Measurements from ENCODE around the gene NDUFA5.
"Not testable (repeated sequence)": the region's sequence is repeated elsewhere in the genome, so short reads cannot be mapped to it uniquely, and the experiment has no call there.

NDUFA5 gene

GRCh38 chr7:123534383-123535260 lies 23.0 kb downstream of the NDUFA5 start, which contains the start of gene IQUB:
IQUB (minus strand) TSS chr7:123534595; CDS start chr7:123512340, 22,255 bp downstream.
- Histone ChIP-seq H3K9me3 (ENCODE audit: insufficient read depth, low read length) (no peaks in the 10 kb centered on the region), H3K4me2 (ENCODE audit: low read length) (peak within 1 kb of the TSS; percentile 73), H3K36me3 (replicated peaks; ENCODE audit: low read depth, low read length) (peaks cover 3% of the 10 kb centered on the region), H4K20me1 (ENCODE audit: insufficient read depth, low read length) (no peaks in the 10 kb centered on the region), H2AFZ (ENCODE audit: low read depth, low read length) (peak within 1 kb of the TSS; percentile 92), H3K9ac (ENCODE audit: low read length) (peak within 1 kb of the TSS; percentile 72), H3K79me2 (ENCODE audit: low read length) (no peaks in the 10 kb centered on the region), H3K27me3 (ENCODE audit: low read depth, low read length) (no peaks in the 10 kb centered on the region), H3K27ac (ENCODE audit: low read length) (peak within 1 kb of the TSS; percentile 54), H3K4me1 (ENCODE audit: low read length) (peaks cover 22% of the 10 kb centered on the region), H3K4me3 (ENCODE audit: low read length) (peak within 1 kb of the TSS; percentile 81)
- no peak for TF ChIP-seq EZH2phosphoT487 (IDR thresholded peaks at IDR 0.05; ENCODE audit: low read depth)
- TF ChIP-seq CTCF (IDR thresholded peaks at IDR 0.05; ENCODE audit: low read depth, low read length) = no peak

GRCh38 chr7:123533929-123534382 lies 23.7 kb downstream of the NDUFA5 start:
- TF ChIP-seq CTCF (IDR thresholded peaks at IDR 0.05; ENCODE audit: low read depth, low read length) (no peak), EZH2phosphoT487 (IDR thresholded peaks at IDR 0.05; ENCODE audit: low read depth) (no peak)
- H3K4me1 ChIP-seq (ENCODE audit: low read length) = peaks cover 15% of the 10 kb centered on the region
- H3K36me3 ChIP-seq (replicated peaks; ENCODE audit: low read depth, low read length) = peaks cover 1% of the 10 kb centered on the region
- peak overlapping the region; percentile 26; the same call in 1 of the 2 replicates for H3K9ac ChIP-seq (ENCODE audit: low read length)
- no peak overlapping the region for H3K27ac ChIP-seq (ENCODE audit: low read length)
- no peaks in the 10 kb centered on the region for H4K20me1 ChIP-seq (ENCODE audit: insufficient read depth, low read length)
- no peaks in the 10 kb centered on the region for H3K79me2 ChIP-seq (ENCODE audit: low read length)
- peak overlapping the region; percentile 81 for H3K4me3 ChIP-seq (ENCODE audit: low read length)
- H2AFZ ChIP-seq (ENCODE audit: low read depth, low read length) = peak overlapping the region; percentile 92
- peak overlapping the region; percentile 73 for H3K4me2 ChIP-seq (ENCODE audit: low read length)
- H3K27me3 ChIP-seq (ENCODE audit: low read depth, low read length) = no peaks in the 10 kb centered on the region
- H3K9me3 ChIP-seq (ENCODE audit: insufficient read depth, low read length) = no peaks in the 10 kb centered on the region

GRCh38 chr7:123533553-123533917 lies 24.1 kb downstream of the NDUFA5 start:
- H3K9me3 ChIP-seq (ENCODE audit: insufficient read depth, low read length) = no peaks in the 10 kb centered on the region
- H3K9ac ChIP-seq (ENCODE audit: low read length) = no peak overlapping the region
- H3K4me3 ChIP-seq (ENCODE audit: low read length) = peak overlapping the region; percentile 81
- no peak overlapping the region for H3K27ac ChIP-seq (ENCODE audit: low read length)
- H3K36me3 ChIP-seq (replicated peaks; ENCODE audit: low read depth, low read length) = no peaks in the 10 kb centered on the region
- no peaks in the 10 kb centered on the region for H3K79me2 ChIP-seq (ENCODE audit: low read length)
- peak overlapping the region; percentile 92; the same call in 1 of the 2 replicates for H2AFZ ChIP-seq (ENCODE audit: low read depth, low read length)
- peak overlapping the region; percentile 73 for H3K4me2 ChIP-seq (ENCODE audit: low read length)
- H4K20me1 ChIP-seq (ENCODE audit: insufficient read depth, low read length) = no peaks in the 10 kb centered on the region
- H3K27me3 ChIP-seq (ENCODE audit: low read depth, low read length) = no peaks in the 10 kb centered on the region
- no peak for TF ChIP-seq CTCF (IDR thresholded peaks at IDR 0.05; ENCODE audit: low read depth, low read length)
- no peak for TF ChIP-seq EZH2phosphoT487 (IDR thresholded peaks at IDR 0.05; ENCODE audit: low read depth)
- peaks cover 11% of the 10 kb centered on the region for H3K4me1 ChIP-seq (ENCODE audit: low read length)

- H3K79me2 ChIP-seq (ENCODE audit: low read length); H2AFZ ChIP-seq (ENCODE audit: low read depth, low read length); H3K4me1 ChIP-seq (ENCODE audit: low read length); H4K20me1 ChIP-seq (ENCODE audit: insufficient read depth, low read length); H3K9ac ChIP-seq (ENCODE audit: low read length); H3K4me3 ChIP-seq (ENCODE audit: low read length); H3K36me3 ChIP-seq (replicated peaks; ENCODE audit: low read depth, low read length); H3K4me2 ChIP-seq (ENCODE audit: low read length); H3K9me3 ChIP-seq (ENCODE audit: insufficient read depth, low read length); H3K27ac ChIP-seq (ENCODE audit: low read length); H3K27me3 ChIP-seq (ENCODE audit: low read depth, low read length): not testable (repeated sequence)
Observed at GRCh38 chr7:123532788-123533552, 24.6 kb downstream of the NDUFA5 start.

GRCh38 chr7:123532343-123532742 lies 25.3 kb downstream of the NDUFA5 start:
- H2AFZ ChIP-seq (ENCODE audit: low read depth, low read length); H3K9me3 ChIP-seq (ENCODE audit: insufficient read depth, low read length); H3K4me1 ChIP-seq (ENCODE audit: low read length); H3K4me2 ChIP-seq (ENCODE audit: low read length); H3K9ac ChIP-seq (ENCODE audit: low read length); H3K27me3 ChIP-seq (ENCODE audit: low read depth, low read length); H3K79me2 ChIP-seq (ENCODE audit: low read length); H3K4me3 ChIP-seq (ENCODE audit: low read length); H3K27ac ChIP-seq (ENCODE audit: low read length); H3K36me3 ChIP-seq (replicated peaks; ENCODE audit: low read depth, low read length); H4K20me1 ChIP-seq (ENCODE audit: insufficient read depth, low read length): not testable (repeated sequence)

- not testable (repeated sequence) for H4K20me1 ChIP-seq (ENCODE audit: insufficient read depth, low read length); H2AFZ ChIP-seq (ENCODE audit: low read depth, low read length); H3K27ac ChIP-seq (ENCODE audit: low read length); H3K4me1 ChIP-seq (ENCODE audit: low read length); H3K27me3 ChIP-seq (ENCODE audit: low read depth, low read length); H3K79me2 ChIP-seq (ENCODE audit: low read length); H3K9ac ChIP-seq (ENCODE audit: low read length); H3K36me3 ChIP-seq (replicated peaks; ENCODE audit: low read depth, low read length); H3K4me3 ChIP-seq (ENCODE audit: low read length); H3K4me2 ChIP-seq (ENCODE audit: low read length); H3K9me3 ChIP-seq (ENCODE audit: insufficient read depth, low read length)
Observed at GRCh38 chr7:123530035-123530591, 27.5 kb downstream of the NDUFA5 start.

All from OCI-LY3 (cell line).